NOMO-1 treated with DMSO at 0.1 percent for 48 hours (cell line): ENCODE measurements around the gene ENKD1.

Experiments
- DNase-seq: peaks from one replicate; lab custom pipeline; 2025; ENCODE audit not compliant: unreplicated experiment; lab: John Stamatoyannopoulos, UW

ENKD1 gene

GRCh38 chr16:67679935-67680897, 13.7 kb upstream of the ENKD1 start:
- no peak for DNase-seq

- no peak for DNase-seq
Observed at GRCh38 chr16:67678354-67679023, 11.9 kb upstream of the ENKD1 start.

- DNase-seq = no peak
Observed at GRCh38 chr16:67677712-67678111, 11.2 kb upstream of the ENKD1 start.

- no peak for DNase-seq
Observed at GRCh38 chr16:67676939-67677338, 10.4 kb upstream of the ENKD1 start.

- DNase-seq = no peak
Observed at GRCh38 chr16:67676516-67676915, 10.0 kb upstream of the ENKD1 start.

- DNase-seq = no peak
Observed at GRCh38 chr16:67675999-67676398, 9.4 kb upstream of the ENKD1 start.

GRCh38 chr16:67675579-67675935, 9.0 kb upstream of the ENKD1 start:
- no peak for DNase-seq

GRCh38 chr16:67674851-67675578, 8.5 kb upstream of the ENKD1 start:
- no peak for DNase-seq

- peak; percentile 12 for DNase-seq
Observed at GRCh38 chr16:67673712-67674580, 7.4 kb upstream of the ENKD1 start.

GRCh38 chr16:67672739-67673662, 6.5 kb upstream of the ENKD1 start:
- peak; percentile 65 for DNase-seq

GRCh38 chr16:67672306-67672705, 5.8 kb upstream of the ENKD1 start:
- DNase-seq = no peak

- DNase-seq = no peak
Observed at GRCh38 chr16:67669499-67670101, 3.0 kb upstream of the ENKD1 start.

GRCh38 chr16:67668495-67669157, 2.1 kb upstream of the ENKD1 start:
- peak; percentile 30 for DNase-seq

GRCh38 chr16:67667817-67668494, 1.4 kb upstream of the ENKD1 start:
- peak; percentile 94 for DNase-seq

GRCh38 chr16:67667453-67667816, 885 bp upstream of the ENKD1 start:
- DNase-seq = no peak

GRCh38 chr16:67666032-67666551, 458 bp downstream of the ENKD1 start:
- no peak for DNase-seq

GRCh38 chr16:67665598-67665997, 952 bp downstream of the ENKD1 start:
- no peak for DNase-seq

- no peak for DNase-seq
Observed at GRCh38 chr16:67664871-67665270, 1.7 kb downstream of the ENKD1 start.
